Fibroblast of lung (primary cell): Measurements from ENCODE around the gene UCK1. TPM values are rescaled to one million over a fixed set of nuclear protein-coding genes. Genes with fewer than 3 reads are reported as not detected.

Source experiments
- DNase-seq, 2 donors: peaks; one replicate each; pipeline versions ENCODE4 v3.0.0 to v3.0.0-alpha.2; 2010; ENCODE audit warnings: low read depth in 2 of 2
- H2AFZ ChIP-seq: 2 replicates; pipeline ENCODE4 v1.5.1; 2012; ENCODE audit warnings: low read length, control low read depth, inconsistent platforms
- H3K27ac ChIP-seq: 2 replicates; pipeline ENCODE4 v1.5.1; 2011; ENCODE audit warnings: low read length, control low read depth; ENCODE audit not compliant: insufficient read depth
- H3K27me3 ChIP-seq: 2 replicates; pipeline ENCODE4 v1.5.1; 2011; ENCODE audit warnings: mild to moderate bottlenecking, low read length; ENCODE audit not compliant: control insufficient read depth, insufficient read depth
- H3K36me3 ChIP-seq: 2 replicates; pipeline ENCODE4 v1.5.1; 2011; ENCODE audit warnings: low read length; ENCODE audit not compliant: control insufficient read depth, insufficient read depth
- H3K4me1 ChIP-seq: 2 replicates; pipeline ENCODE4 v1.5.1; 2011; ENCODE audit warnings: low read length; ENCODE audit not compliant: control insufficient read depth, insufficient read depth; ENCODE audit errors: extremely low read depth
- H3K4me2 ChIP-seq: 2 replicates; pipeline ENCODE4 v1.5.1; 2011; ENCODE audit warnings: low read length, control low read depth; ENCODE audit not compliant: insufficient read depth; ENCODE audit errors: extremely low read depth
- H3K4me3 ChIP-seq, 4 experiments: fragments of 200-600 bp in 1 of 4; sonication (generic) in 1 of 4; replicated peaks in 1 of 4; 2 replicates each; pipeline ENCODE4 v1.5.1; 2011 to 2016; ENCODE audit warnings: low read length in 4 of 4, low read depth in 3 of 4, mild to moderate bottlenecking in 3 of 4, control low read depth in 2 of 4, inconsistent platforms in 1 of 4, mixed read lengths in 1 of 4; ENCODE audit not compliant: insufficient read depth in 1 of 4; ENCODE audit errors: control extremely low read depth in 1 of 4
- H3K79me2 ChIP-seq: 2 replicates; pipeline ENCODE4 v1.5.1; 2012; ENCODE audit warnings: mild to moderate bottlenecking, low read length, inconsistent platforms; ENCODE audit not compliant: control insufficient read depth, insufficient read depth
- H3K9ac ChIP-seq: 2 replicates; pipeline ENCODE4 v1.5.1; 2011; ENCODE audit warnings: mild to moderate bottlenecking, low read length, control low read depth; ENCODE audit not compliant: insufficient read depth
- H3K9me3 ChIP-seq: 2 replicates; pipeline ENCODE4 v1.5.1; 2012; ENCODE audit warnings: low read depth, low read length; ENCODE audit not compliant: control insufficient read depth, insufficient read depth
- H4K20me1 ChIP-seq: 2 replicates; pipeline ENCODE4 v1.5.1; 2011; ENCODE audit warnings: low read length; ENCODE audit not compliant: control insufficient read depth, insufficient read depth; ENCODE audit errors: extremely low read depth
- EZH2 ChIP-seq: IDR thresholded peaks from 2 replicates; pipeline ENCODE4 v1.5.1; 2012; ENCODE audit warnings: low read length, control low read depth, mild to moderate bottlenecking; ENCODE audit errors: missing control alignments
- polyA plus RNA-seq, 2 donors: library from polyadenylated mRNA; depleted of rRNA in 1 of 2; stranded (reverse) in 1 of 2; unstranded in 1 of 2; fragments of >200 nt; gene quantifications; 2 replicates each; pipeline ENCODE4 v1.2.1, GENCODE V29; 2011 to 2012; ENCODE audit warnings: missing spikeins in 1 of 2
- total RNA-seq: library from RNA; depleted of rRNA; stranded (reverse); fragments of >200 nt; gene quantifications from 2 replicates; pipeline ENCODE4 v1.2.1, GENCODE V29; 2014
- TF ChIP-seq, protein P1 (sequence below), 2 donors: IDR thresholded peaks in 1 of 2; conservative IDR thresholded peaks in 1 of 2; 1 replicate in 1 of 2; 2 replicates in 1 of 2; pipeline ENCODE4 v1.5.1; 2011 to 2012; ENCODE audit warnings: low read length in 2 of 2, control low read depth in 1 of 2, inconsistent platforms in 1 of 2, low read depth in 1 of 2, mild to moderate bottlenecking in 1 of 2

Gene UCK1
- total and polyA plus RNA-seq, 2 donors (not counting 1 experiment from before 2014, with no cell fraction given), result 20.9 to 22.3 TPM

DNA sequence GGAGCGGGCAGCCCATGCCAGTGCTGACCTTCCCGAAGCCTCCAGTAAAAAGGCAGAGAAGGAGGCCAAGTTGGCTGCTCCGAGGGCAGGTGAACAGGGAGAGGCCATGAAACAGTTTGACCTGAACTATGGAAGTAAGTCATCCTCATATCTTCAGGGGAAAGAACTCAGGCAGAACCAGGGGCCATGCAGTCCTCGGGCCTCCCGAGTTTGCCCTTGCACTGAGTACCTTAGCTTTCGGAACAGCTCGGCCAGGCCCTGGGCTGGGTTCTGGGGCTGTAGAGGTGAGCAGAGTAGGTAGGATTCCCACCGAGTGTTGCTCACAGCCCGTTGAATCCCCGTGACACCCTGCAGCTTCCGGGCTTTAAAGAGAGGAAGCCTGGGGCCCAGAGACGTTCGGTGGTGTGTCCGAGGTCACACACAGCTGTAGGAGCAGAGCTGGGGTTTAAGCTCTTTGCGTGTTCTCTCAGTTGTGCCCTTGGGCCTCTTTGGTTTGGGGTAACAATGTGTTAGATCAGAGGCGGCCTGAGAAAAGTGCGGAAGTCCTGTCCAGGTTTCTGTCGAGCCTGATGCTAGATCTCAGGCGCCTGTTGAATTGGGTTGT is 53.1 kb downstream of the UCK1 start:
- TF ChIP-seq, protein P1, sequence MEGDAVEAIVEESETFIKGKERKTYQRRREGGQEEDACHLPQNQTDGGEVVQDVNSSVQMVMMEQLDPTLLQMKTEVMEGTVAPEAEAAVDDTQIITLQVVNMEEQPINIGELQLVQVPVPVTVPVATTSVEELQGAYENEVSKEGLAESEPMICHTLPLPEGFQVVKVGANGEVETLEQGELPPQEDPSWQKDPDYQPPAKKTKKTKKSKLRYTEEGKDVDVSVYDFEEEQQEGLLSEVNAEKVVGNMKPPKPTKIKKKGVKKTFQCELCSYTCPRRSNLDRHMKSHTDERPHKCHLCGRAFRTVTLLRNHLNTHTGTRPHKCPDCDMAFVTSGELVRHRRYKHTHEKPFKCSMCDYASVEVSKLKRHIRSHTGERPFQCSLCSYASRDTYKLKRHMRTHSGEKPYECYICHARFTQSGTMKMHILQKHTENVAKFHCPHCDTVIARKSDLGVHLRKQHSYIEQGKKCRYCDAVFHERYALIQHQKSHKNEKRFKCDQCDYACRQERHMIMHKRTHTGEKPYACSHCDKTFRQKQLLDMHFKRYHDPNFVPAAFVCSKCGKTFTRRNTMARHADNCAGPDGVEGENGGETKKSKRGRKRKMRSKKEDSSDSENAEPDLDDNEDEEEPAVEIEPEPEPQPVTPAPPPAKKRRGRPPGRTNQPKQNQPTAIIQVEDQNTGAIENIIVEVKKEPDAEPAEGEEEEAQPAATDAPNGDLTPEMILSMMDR (conservative IDR thresholded peaks at IDR 0.05 in 1 of 2, IDR thresholded peaks at IDR 0.05 in 1 of 2; ENCODE audit: low read depth in 1 of 2, low read length in 2 of 2), result no peak
- no peak for TF ChIP-seq EZH2
- Histone ChIP-seq H3K4me3 (no peak overlapping the region), H3K9me3 (no peaks in the 10 kb centered on the region), H3K4me2 (no peak overlapping the region), H3K27me3 (no peaks in the 10 kb centered on the region), H3K79me2 (peaks cover 8% of the 10 kb centered on the region), H3K36me3 (peaks cover 55% of the 10 kb centered on the region), H3K9ac (no peak overlapping the region), H3K27ac (no peak overlapping the region), H3K4me1 (no peaks in the 10 kb centered on the region), H2AFZ (no peak overlapping the region), H4K20me1 (no peaks in the 10 kb centered on the region)
- no peak for DNase-seq

DNA sequence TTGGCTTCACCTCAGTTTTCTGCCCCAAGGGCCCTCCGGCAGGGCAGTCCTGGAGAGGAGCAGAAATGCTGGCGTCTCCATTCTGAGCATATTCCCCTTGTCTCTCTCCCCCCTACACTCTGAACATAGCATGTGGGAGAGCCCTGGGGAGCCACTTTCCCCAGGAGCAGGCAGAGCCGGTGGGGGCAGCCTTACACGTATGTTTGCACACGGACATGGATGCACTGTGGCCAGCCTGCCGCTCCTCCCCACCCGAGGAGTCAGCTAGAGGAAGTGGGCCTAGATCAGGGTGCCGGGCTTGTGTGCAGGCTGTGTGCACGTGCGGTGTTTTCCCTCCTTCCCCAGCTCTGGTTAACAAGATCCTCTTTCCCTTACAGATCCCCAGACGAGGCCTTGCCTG is 53.7 kb downstream of the UCK1 start:
- TF ChIP-seq, protein P1 (conservative IDR thresholded peaks at IDR 0.05 in 1 of 2, IDR thresholded peaks at IDR 0.05 in 1 of 2; ENCODE audit: low read depth in 1 of 2, low read length in 2 of 2), result no peak
- no peak for TF ChIP-seq EZH2
- no peaks in the 10 kb centered on the region for H3K4me1 ChIP-seq
- no peaks in the 10 kb centered on the region for H3K27me3 ChIP-seq
- no peak overlapping the region for H3K4me3 ChIP-seq
- H3K9ac ChIP-seq, result no peak overlapping the region
- no peak for DNase-seq
- H4K20me1 ChIP-seq, result no peaks in the 10 kb centered on the region
- H3K27ac ChIP-seq, result no peak overlapping the region
- H3K4me2 ChIP-seq, result no peak overlapping the region
- no peaks in the 10 kb centered on the region for H3K9me3 ChIP-seq
- H3K36me3 ChIP-seq, result peaks cover 53% of the 10 kb centered on the region
- H3K79me2 ChIP-seq, result peaks cover 9% of the 10 kb centered on the region
- no peak overlapping the region for H2AFZ ChIP-seq

DNA sequence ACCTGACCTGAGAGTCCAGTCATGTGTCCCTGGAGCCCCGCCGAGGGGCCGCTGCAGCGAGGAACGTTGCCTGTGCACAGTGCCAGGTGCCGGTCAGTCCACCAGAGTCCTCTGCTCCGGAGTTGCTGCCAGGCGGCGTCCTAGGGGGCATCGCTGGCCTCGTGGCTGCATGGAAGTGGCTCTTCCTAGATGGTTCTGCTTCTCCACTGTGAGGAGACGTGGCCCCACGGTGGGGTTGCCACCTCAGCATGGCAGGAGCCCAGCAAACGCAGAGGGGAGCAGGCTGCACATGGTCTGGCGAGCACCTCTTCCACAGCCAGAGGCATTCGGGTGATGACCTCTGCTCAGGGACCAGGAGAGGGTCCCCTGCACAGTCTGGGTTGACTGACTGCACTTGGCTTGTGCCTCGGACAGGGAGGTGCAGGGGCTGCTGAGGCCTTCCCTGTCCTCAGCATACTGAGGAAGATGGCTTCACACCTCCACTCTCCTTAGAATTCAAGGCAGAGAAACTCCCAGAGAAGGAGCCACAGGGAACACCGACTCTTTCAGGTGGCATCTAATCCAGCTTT is 54.2 kb downstream of the UCK1 start:
- no peaks in the 10 kb centered on the region for H3K27me3 ChIP-seq
- H4K20me1 ChIP-seq, result no peaks in the 10 kb centered on the region
- H3K9me3 ChIP-seq, result no peaks in the 10 kb centered on the region
- no peak overlapping the region for H3K9ac ChIP-seq
- no peak overlapping the region for H2AFZ ChIP-seq
- H3K4me3 ChIP-seq, result no peak overlapping the region
- no peak for TF ChIP-seq EZH2
- TF ChIP-seq, protein P1 (conservative IDR thresholded peaks at IDR 0.05 in 1 of 2, IDR thresholded peaks at IDR 0.05 in 1 of 2; ENCODE audit: low read depth in 1 of 2, low read length in 2 of 2), result no peak
- DNase-seq, result no peak
- peaks cover 9% of the 10 kb centered on the region for H3K79me2 ChIP-seq
- no peak overlapping the region for H3K27ac ChIP-seq
- no peak overlapping the region for H3K4me2 ChIP-seq
- peaks cover 48% of the 10 kb centered on the region for H3K36me3 ChIP-seq
- no peaks in the 10 kb centered on the region for H3K4me1 ChIP-seq
